ENCODE results near the gene SLC9A1. TPM values are rescaled to one million over a fixed set of nuclear protein-coding genes. Genes with fewer than 3 reads are reported as not detected.

Gene SLC9A1
- total RNA-seq, 1 experiment from 2014 or later: 25.2 TPM

DNA sequence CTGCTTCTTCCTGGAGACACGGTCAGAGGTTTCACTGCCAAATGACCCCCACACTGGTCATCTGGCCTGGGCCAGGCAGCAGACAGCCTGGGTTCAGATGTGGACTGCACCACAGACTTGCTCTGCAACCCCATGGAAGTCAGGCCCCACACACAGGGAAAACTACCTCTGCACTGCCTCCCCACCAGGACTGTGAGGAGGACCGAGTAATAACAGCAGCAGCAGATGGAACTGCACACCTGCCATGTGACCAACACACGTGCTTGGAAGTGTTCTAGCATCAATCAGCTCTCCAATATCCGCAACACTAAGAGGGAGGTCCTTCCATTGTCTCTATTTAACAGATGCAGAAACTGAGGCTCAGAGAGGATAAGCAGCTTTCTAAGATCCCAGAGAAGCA lies 51.4 kb downstream of the SLC9A1 start:
- Histone ChIP-seq H3K27me3 (ENCODE audit: low read length) (no peaks in the 10 kb centered on the region), H3K9me3 (ENCODE audit: low read length) (no peaks in the 10 kb centered on the region), H3K79me2 (ENCODE audit: low read length) (no peaks in the 10 kb centered on the region), H3K4me3 (ENCODE audit: low read length) (no peak overlapping the region), H3K9me2 (replicated peaks; ENCODE audit: low read length) (no peaks in the 10 kb centered on the region), H3K27ac (ENCODE audit: low read length) (no peak overlapping the region), H3K4me1 (ENCODE audit: insufficient read depth, low read length) (peaks cover 30% of the 10 kb centered on the region), H3K36me3 (ENCODE audit: low read depth, low read length) (peaks cover 3% of the 10 kb centered on the region), H2AFZ (ENCODE audit: low read length) (no peak overlapping the region), H4K20me1 (ENCODE audit: low read length) (no peaks in the 10 kb centered on the region), H3K9ac (ENCODE audit: low read length) (no peak overlapping the region), H3F3A (ENCODE audit: low read length, unreplicated experiment) (no peaks in the 10 kb centered on the region), H3K4me2 (ENCODE audit: low read length) (no peak overlapping the region)
- BruUV-seq (replicated peaks): no TSS peak
- TF ChIP-seq, protein P1, sequence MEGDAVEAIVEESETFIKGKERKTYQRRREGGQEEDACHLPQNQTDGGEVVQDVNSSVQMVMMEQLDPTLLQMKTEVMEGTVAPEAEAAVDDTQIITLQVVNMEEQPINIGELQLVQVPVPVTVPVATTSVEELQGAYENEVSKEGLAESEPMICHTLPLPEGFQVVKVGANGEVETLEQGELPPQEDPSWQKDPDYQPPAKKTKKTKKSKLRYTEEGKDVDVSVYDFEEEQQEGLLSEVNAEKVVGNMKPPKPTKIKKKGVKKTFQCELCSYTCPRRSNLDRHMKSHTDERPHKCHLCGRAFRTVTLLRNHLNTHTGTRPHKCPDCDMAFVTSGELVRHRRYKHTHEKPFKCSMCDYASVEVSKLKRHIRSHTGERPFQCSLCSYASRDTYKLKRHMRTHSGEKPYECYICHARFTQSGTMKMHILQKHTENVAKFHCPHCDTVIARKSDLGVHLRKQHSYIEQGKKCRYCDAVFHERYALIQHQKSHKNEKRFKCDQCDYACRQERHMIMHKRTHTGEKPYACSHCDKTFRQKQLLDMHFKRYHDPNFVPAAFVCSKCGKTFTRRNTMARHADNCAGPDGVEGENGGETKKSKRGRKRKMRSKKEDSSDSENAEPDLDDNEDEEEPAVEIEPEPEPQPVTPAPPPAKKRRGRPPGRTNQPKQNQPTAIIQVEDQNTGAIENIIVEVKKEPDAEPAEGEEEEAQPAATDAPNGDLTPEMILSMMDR (conservative IDR thresholded peaks at IDR 0.05; ENCODE audit: low read depth, low read length): no peak
- TF ChIP-seq EZH2 (IDR thresholded peaks at IDR 0.05; ENCODE audit: low read length, unreplicated experiment): no peak
- no peak for TF ChIP-seq EZH2phosphoT487 (IDR thresholded peaks at IDR 0.05; ENCODE audit: borderline replicate concordance, low read length)
- ATAC-seq: no peak
- ChIA-PET POLR2A (ENCODE audit: unreplicated experiment) (no interaction called here), CTCF (interaction anchor here (0.6 kb wide), 1 partner anchor 180 kb away, joined by 4 read pairs; no protein-coding TSS in a partner anchor)
- no peak for DNase-seq
- intact Hi-C loops (cut with micrococcal nuclease): loop anchor here (2.0 kb wide), 1 partner anchor 95 kb away; no protein-coding TSS in a partner anchor

DNA sequence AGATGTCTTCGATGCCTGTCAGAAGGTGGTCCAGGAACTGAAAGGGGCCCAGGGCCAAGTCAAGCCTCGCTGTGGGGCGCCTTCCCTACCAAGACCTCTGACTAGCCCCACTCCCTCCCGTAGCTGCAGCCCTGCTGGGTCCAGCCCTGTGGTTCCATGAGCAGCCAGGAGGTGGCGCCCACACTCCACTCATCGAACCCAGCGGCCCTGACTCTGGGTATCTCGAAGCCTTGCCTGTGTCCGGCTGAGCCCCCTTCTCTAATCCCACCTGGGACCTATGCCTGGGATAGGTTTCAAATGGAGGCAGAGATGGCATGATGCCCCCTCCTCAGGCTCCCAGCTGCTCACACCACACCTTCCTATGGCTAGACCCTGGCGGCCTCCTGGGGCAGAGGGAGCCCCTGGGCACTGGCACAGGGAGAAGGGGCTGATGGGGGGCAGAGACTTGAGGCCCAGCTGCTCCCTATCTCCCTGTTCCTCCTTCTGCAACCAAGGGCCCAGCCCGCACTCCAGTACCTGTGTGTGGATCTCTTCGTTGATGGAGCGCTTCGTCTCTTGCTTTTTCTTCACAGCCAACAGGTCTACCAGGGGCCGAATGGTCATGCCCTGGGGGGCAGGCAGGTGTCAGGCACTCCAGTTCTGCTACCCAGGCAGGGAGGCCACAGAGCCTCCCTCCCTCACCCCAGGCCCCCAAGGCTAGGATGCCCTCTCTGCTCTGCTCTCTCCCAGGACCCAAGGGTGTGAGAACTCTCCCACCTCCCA lies 52.0 kb downstream of the SLC9A1 start:
- Histone ChIP-seq H3K27me3 (ENCODE audit: low read length) (no peaks in the 10 kb centered on the region), H3K4me2 (ENCODE audit: low read length) (no peak overlapping the region), H3K4me3 (ENCODE audit: low read length) (no peak overlapping the region), H3K9ac (ENCODE audit: low read length) (no peak overlapping the region), H3K9me3 (ENCODE audit: low read length) (no peaks in the 10 kb centered on the region), H3K79me2 (ENCODE audit: low read length) (no peaks in the 10 kb centered on the region), H3F3A (ENCODE audit: low read length, unreplicated experiment) (no peaks in the 10 kb centered on the region), H3K27ac (ENCODE audit: low read length) (no peak overlapping the region), H3K9me2 (replicated peaks; ENCODE audit: low read length) (no peaks in the 10 kb centered on the region), H2AFZ (ENCODE audit: low read length) (no peak overlapping the region), H3K4me1 (ENCODE audit: insufficient read depth, low read length) (peaks cover 35% of the 10 kb centered on the region), H4K20me1 (ENCODE audit: low read length) (no peaks in the 10 kb centered on the region), H3K36me3 (ENCODE audit: low read depth, low read length) (peaks cover 3% of the 10 kb centered on the region)
- BruUV-seq (replicated peaks): no TSS peak
- POLR2A ChIA-PET (ENCODE audit: unreplicated experiment): no interaction called here
- DNase-seq (peak; percentile 80), ATAC-seq (peak; percentile 45)
- TF ChIP-seq, protein P1 (conservative IDR thresholded peaks at IDR 0.05; ENCODE audit: low read depth, low read length): peak; percentile 95
- TF ChIP-seq EZH2phosphoT487 (IDR thresholded peaks at IDR 0.05; ENCODE audit: borderline replicate concordance, low read length) (no peak), EZH2 (IDR thresholded peaks at IDR 0.05; ENCODE audit: low read length, unreplicated experiment) (no peak)
- intact Hi-C loops (cut with micrococcal nuclease): loop anchor here (1.0 to 2.0 kb wide), 2 partner anchors 96 to 181 kb away; no protein-coding TSS in a partner anchor
- CTCF ChIA-PET: interaction anchor here (0.6 to 1.0 kb wide), 2 partner anchors 60 to 194 kb away, joined by 3 to 8 read pairs; no protein-coding TSS in a partner anchor

Data from PC-3 (cell line).